ENCODE data around the gene LRRC72. TPM values are rescaled to one million over a fixed set of nuclear protein-coding genes. Genes with fewer than 3 reads are reported as not detected.

The LRRC72 gene
- total RNA-seq, 1 experiment from 2014 or later, result not detected

- no peak overlapping the region for H4K8ac ChIP-seq (replicated peaks; ENCODE audit: insufficient read length, low read depth, low read length)
- no peak overlapping the region for H3K27ac ChIP-seq (ENCODE audit: insufficient read length, low read depth, low read length)
- H3K18ac ChIP-seq (ENCODE audit: insufficient read length, low read depth, low read length), result no peak overlapping the region
- H2BK120ac ChIP-seq (ENCODE audit: low read depth, low read length, poor library complexity, severe bottlenecking), result no peak overlapping the region
- WGBS (ENCODE audit: extremely low coverage, insufficient read length, low lambda C conversion rate), result no CpG with 5 or more reads among the region's 19 CpGs
- H3K27me3 ChIP-seq (ENCODE audit: insufficient read depth, low read length), result no peaks in the 10 kb centered on the region
- no peak overlapping the region for H3K14ac ChIP-seq (ENCODE audit: insufficient read depth, low read length)
- no peaks in the 10 kb centered on the region for H3K4me1 ChIP-seq (ENCODE audit: insufficient read depth, low read length)
- Mint-ChIP-seq H3K36me3 (ENCODE audit: insufficient read depth in 1 of 3, low read depth in 3 of 3) (no peaks in the 10 kb centered on the region), H3K9me3 (no peaks in the 10 kb centered on the region; a peak in 1 of 5 replicates), H3K4me1 (peaks cover 0 to 2% of the 10 kb centered on the region in 2 experiments; a peak in 1 of 4 replicates), H3K4me3 (no peak overlapping the region), H3K27me3 (ENCODE audit: low read depth) (no peaks in the 10 kb centered on the region), H3K27ac (no peak overlapping the region; a peak in 1 of 7 replicates)
- TF ChIP-seq CTCF (conservative IDR thresholded peaks at IDR 0.05), result no peak
- H4K5ac ChIP-seq (ENCODE audit: insufficient read length, low read depth, low read length), result no peak overlapping the region
- no peaks in the 10 kb centered on the region for H3K79me1 ChIP-seq (ENCODE audit: insufficient read depth, low read depth, low read length, poor library complexity, severe bottlenecking)
- H2BK12ac ChIP-seq (ENCODE audit: insufficient read length, low read depth, low read length), result no peak overlapping the region
- H3K9ac ChIP-seq (ENCODE audit: extremely low read depth, insufficient read length, low read length), result no peak overlapping the region
- H3K4ac ChIP-seq (ENCODE audit: low read depth, low read length), result no peak overlapping the region
- no peaks in the 10 kb centered on the region for H3K23me2 ChIP-seq (ENCODE audit: insufficient read length, low read depth, low read length, poor library complexity, severe bottlenecking)
- H3K79me2 ChIP-seq (ENCODE audit: insufficient read depth, low read length), result no peaks in the 10 kb centered on the region
- no peak overlapping the region for H2AK5ac ChIP-seq (ENCODE audit: insufficient read length, low read length)
- H3K56ac ChIP-seq (ENCODE audit: insufficient read length, low read depth, low read length), result no peak overlapping the region
- H2BK5ac ChIP-seq (ENCODE audit: insufficient read length, low read length), result no peak overlapping the region
- no peak overlapping the region for H4K91ac ChIP-seq (ENCODE audit: insufficient read length, low read depth, low read length)
- H3K9me3 ChIP-seq (ENCODE audit: control insufficient read depth, low read depth, low read length), result no peaks in the 10 kb centered on the region
- no peak overlapping the region for H3K4me2 ChIP-seq (ENCODE audit: insufficient read depth, insufficient read length, low read length)
- H2AFZ ChIP-seq (ENCODE audit: low read length), result no peak overlapping the region
- no peaks in the 10 kb centered on the region for H4K20me1 ChIP-seq (ENCODE audit: control insufficient read depth, insufficient read depth, insufficient read length)
- no peak for DNase-seq
- no peak overlapping the region for H3K23ac ChIP-seq (ENCODE audit: insufficient read length, low read depth, low read length)
- H3T11ph ChIP-seq (ENCODE audit: low read length), result no peak overlapping the region
- no peak overlapping the region for H2BK20ac ChIP-seq (ENCODE audit: low read depth, low read length, poor library complexity, severe bottlenecking)
- H2BK15ac ChIP-seq (ENCODE audit: low read depth, low read length), result no peak overlapping the region
Observed at GRCh38 chr7:16502303-16502702, 24.3 kb upstream of the LRRC72 start.
